Measurements from ENCODE around the gene KIAA0232.
A peak's percentile ranks its signal among the peaks of the same experiment; 100 is the strongest.
"Not testable (repeated sequence)": the region's sequence is repeated elsewhere in the genome, so short reads cannot be mapped to it uniquely, and the experiment has no call there.

Gene KIAA0232

DNA sequence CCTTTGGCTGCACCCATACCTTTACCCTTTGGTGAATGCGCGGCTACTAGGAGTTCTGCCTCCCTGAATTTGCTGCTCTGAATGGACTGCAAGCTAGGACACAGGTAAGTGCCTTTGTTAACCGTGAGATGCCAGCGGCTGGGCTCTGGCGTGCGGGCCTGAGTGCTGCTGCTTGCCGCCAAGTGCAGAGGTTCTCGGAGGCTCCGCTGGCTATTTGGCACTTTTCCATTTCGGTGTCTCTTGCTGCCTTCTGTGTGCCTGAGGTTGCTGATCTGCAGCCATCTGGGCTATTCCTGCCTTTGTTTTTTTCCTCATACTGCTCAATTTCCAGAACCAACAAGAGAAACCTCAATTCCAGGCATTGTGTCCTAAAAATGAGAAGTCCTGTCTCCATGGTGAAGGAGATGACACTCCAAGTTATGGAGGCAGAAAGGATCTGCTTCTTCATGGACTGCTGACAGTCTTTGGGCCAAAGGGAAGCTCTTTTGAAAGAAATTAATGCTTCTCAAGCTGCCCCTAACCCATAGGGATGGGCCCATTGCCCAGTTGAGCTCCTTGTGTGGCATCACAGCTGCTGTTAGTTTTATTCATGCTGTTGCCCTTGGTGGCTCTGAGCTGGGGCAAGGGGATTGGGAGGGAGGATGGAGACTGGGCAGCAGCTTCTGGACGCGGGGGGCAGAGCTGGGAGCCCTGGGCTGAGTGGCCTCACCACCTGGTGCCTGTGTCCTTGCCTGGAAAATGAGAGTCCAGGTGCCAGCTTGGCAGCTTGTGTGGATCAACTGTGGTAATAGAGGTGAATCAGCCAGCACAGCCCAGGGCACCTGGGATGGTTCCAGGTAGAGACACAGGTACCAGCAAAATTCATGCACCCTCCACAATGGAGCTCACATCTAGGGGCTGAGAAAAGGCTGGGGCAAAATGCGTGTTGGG, 123.3 kb downstream of the KIAA0232 start:
- DNase-seq (ENCODE audit: low spot score) = no peak

DNA sequence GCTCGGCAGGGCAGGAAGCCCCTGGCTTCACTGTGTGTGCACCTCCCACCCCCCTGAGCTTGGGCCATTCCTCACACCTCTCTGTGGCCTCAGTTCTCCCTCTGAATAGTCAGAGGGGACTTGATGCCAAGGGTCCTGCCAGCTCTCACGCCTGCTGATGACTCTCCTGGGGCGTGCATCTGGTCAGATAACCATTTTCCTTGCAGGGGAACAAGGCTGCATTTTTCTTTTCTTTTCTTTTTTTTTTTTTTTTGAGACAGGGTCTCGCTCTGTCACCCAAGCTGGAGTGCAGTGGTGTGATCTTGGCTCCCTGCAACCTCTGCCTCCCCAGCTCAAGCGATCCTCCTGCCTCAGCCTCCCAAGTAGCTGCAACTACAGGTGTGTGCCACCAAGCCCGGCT, 124.0 kb downstream of the KIAA0232 start:
- not testable (repeated sequence) for DNase-seq (ENCODE audit: low spot score)

DNA sequence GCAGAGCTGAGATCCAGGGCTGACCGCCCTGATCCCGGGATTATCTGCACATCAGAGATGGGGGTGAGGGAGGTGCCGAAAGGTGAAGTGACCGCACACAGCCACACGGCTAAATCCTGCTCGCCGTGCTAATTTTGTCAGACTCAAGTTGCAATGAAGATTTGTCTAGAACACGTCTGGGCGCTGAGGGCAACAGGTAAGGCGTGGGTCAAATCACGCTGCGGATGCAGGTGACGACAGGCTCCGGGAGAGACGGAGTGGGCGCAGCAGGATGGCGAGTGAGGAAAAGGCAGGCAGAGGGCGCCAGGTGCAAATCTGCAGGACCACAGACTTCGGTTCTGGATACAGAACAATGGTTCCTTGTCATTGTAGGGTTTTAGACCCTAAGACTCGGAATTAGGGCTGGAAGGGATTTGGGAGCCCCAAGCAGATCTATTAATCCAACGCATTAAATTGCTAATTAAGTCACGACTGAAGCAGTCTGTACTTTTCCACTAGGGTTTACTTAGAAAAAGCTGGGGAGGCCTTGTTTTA, 125.2 kb downstream of the KIAA0232 start:
- DNase-seq (ENCODE audit: low spot score) = peak; percentile 46

DNA sequence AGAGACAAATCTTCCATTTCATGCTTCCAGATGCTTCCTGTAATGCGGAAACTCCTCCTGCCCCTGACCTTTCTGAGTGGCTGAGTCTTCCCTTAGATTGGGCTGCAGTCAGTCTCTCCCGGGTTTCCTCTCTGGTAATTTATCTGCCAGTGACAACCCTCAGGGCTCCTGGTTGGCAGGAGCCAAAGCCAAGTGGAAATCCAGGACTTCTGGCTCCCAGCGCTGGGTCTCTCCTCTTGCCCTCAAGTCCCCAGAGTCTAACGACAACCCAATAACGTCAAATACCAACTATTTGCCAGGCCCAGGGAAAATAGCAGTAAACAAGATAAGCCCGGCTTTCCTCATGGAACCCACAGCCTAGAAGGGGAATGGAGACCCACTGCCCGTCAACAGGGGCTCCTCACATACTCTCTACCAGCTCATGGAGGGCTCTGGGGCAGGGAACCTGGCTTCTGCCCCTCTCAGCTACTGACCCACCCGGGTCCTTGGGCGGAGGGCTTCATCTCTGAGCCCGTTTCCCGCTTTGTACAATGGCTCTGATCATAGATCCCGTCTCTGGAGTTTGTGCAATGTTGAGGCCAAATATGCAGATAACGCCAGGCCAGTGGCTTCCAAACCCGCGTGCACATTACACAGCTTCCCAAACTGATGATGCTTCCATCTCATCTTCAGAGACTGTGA, 126.0 kb downstream of the KIAA0232 start:
- no peak for DNase-seq (ENCODE audit: low spot score)

DNA sequence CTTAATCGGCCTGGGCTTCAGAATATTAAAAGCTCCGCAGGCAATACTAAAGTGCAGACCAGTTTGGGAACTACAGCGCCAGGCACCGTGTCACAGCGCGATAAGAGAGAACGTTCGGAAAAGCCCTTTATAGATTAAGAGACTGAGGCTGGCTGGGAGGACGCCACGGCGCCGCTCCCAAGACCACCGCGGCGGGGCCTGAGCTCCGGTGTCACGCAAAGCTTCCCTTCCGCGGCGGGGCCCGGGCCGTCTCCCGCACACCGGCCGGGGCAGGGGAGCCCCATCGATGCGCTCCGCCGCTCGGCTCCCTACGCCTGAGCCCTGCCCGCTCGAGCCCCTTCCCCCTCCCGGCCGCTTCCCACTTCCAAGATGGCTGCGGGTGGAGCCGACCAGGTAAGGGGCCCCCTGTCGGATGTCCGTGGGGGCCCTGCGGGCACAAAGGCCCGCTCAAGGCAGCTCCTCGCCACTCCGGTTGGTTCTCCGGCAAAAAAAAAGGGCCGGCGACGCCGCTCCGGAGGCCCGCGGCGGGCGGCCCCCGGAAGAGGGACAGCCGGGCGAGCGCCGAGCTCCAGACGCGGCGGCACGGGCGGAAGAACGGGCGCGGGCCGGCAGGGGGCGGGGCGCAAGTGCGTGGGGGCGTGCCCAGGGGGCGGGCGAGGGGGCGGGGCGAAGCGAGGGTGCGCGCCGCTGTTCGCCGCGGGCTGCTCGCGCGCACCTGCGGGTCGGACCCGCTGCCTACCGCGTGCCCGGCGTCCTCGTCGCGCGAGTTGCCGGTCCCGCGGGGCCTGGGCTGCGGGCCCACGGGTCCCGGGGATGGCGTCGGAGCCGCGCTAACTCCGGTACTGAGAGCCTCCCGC, 126.8 kb downstream of the KIAA0232 start, which contains the start of gene TBC1D14:
Gene TBC1D14, plus strand, starts transcription at position 714 of the 857 bp plus-strand sequence. CDS start 13,564 bp downstream, outside the sequence.
- peak; percentile 98 for DNase-seq (ENCODE audit: low spot score)

DNA sequence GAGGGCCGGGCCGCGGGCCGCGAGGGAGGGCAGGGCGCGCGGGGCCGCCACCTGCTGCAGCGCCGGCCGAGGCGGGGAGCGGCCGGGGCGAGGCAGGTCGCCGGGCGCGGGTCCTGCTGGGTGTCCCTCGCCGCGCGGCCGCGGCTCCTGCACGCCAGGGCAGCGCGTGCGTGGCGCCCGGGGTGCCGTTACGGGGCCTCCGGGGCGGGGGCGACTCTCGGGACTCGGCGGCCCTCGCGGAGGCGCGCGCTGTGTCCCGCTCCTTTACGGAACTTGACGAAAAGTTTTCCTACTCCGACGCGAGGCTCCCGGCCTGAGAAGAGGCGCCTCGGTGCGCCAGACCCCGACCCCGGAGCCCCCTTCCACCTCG, 127.4 kb downstream of the KIAA0232 start:
- no peak for DNase-seq (ENCODE audit: low spot score)

DNA sequence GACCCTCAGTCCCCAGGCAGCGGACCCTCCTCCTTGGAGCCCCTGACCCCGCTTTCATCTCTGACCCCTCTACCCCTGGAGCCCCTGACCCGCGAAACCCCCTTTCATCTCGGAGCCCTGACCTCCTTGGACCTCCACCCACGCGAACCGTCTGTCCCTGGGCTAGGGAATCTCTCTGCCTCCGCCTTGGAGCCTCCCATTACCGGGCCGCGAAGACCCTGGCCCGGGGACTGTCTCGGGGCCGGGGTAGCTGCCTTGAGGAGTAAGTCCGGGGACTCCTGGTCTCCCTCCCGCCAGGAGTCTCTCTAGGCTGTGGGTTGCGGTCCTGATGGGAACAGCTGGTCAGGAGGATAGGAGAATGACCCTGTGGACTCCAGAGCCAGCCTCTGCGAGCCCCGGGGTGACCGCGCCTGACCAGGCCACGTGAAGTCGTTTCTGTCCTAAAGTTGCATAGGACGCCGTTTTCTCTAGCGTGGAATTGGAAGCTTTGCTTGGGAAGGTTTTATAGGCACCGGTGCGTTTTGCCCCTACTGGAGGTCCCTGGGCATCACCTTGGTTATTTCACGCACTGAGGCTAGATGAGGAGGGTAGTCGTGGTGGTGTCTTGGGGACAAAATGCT, 127.9 kb downstream of the KIAA0232 start:
- DNase-seq (ENCODE audit: low spot score) = peak; percentile 34

DNA sequence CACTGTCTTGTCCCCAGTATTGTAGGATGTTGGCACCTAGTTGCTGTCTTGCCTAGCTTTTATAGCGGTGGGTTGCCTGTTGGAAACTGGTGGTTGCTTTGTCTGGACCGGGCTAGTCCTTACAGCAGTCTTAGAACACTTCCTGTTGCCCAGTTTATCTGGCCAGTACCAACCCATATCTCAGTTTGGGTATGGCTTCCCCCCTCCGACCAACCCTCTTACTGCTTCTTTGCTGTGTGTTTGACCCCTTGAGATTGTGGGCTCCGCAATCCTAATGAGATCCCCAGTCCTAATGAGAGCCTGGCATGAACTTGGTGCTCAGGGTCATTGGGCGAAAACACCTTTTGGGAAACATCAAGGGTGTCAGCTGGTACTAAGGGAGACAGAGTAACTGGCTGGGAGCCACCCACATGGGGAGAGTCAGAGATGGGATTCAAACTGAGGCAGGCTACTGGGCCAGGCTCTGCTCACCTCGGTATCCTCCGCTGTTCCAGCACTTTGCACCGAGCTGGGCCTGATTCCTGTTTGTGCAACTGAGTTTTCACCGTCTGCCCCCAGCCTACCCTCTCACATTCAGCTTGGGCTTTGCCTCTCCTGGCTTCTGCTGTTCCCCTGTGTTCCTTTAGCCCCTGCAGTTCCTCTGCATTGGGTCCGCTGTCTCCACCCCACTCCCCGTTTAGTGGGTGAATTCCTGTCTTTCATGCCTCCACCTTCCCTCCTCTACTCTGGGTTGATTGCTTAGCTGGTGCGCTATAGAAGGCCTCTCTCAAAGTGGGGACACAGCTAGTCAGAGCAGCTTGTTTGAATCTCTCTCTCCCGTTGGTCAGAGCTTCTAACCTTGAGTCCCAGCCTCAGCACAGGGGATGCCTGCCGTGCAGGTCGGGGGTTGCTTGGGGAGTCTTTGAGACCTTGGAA, 128.7 kb downstream of the KIAA0232 start:
- DNase-seq (ENCODE audit: low spot score) = no peak

DNA sequence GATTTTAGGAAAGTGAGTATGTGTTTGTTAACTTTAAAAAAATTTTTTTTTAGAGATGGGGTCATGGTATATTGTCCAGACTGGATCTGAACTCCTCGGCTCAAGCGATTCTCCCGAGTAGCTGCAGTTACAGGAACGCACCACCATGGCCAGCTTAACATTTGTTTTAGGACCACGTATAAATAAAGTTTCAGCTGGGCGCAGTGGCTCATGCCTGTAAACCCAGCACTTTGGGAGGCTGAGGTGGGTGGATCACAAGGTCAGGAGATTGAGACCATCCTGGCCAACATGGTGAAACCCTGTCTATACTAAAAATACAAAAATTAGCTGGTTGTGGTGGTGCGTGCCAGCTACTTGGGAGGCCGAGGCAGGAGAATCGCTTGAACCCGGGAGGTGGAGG, 129.4 kb downstream of the KIAA0232 start:
- DNase-seq (ENCODE audit: low spot score) = not testable (repeated sequence)

DNA sequence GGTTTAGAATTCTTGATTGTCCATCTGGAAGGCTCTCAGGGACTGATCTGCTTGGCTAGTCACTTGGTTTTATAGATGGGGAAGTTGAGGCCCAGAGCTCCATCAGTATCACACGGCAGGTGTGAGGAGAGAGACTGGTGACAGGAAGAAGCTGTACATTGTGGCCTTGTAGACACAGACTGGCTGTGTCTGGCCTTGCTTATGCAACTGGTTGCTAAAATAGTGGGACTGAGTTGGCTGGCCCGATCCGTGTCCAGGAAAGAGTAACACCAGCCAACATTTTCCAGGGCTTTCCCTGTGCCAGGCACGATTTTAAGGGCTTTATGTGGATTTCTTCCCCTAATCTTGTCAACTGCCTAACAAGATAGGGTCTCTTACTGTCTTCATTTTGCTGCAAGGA, 129.9 kb downstream of the KIAA0232 start:
- DNase-seq (ENCODE audit: low spot score) = no peak

DNA sequence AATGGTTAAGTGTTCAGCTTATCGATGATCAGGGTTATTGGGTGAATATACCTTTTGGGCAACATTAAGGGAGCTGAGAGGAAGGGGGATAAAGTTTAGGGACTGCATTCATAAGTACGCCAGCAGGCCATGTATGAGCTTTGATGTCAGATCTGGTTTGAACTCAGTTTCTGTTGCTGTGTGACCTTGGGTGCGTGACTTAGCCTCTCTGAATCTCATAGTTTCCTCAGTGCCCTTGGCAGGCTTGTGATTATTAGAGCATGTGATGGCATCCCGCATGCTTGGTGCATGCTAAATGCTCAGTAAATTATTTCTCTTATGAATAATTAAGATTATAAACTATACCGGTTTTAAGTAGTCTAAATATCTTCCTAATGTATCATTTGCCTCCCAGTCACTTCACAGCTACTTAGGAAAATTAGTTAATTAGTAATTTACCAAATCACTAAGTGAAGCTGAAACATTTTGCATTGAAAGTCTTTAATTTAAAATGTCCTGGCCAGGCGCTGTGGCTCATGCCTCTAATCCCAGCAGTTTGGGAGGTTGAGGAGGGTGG, 130.9 kb downstream of the KIAA0232 start:
- no peak for DNase-seq (ENCODE audit: low spot score)

DNA sequence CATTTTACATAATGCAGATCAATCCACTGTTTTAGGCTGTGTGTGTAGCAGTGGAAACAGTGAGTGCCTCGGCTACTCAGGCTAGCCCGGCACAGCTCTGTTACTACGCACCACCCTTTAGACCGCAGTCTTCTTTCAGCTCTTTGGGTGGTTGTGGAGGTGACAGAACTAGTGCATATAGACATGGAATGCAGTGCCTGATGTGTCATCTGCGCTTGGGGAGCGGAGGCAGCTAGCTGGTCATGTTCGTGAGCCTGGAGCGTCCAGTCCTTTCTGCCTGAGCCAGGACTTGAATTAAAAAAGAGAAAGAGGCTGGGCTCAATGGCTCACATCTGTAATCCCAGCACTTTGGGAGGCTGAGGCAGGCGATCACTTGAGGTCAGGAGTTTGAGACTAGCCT, 131.9 kb downstream of the KIAA0232 start:
- DNase-seq (ENCODE audit: low spot score) = no peak

DNA sequence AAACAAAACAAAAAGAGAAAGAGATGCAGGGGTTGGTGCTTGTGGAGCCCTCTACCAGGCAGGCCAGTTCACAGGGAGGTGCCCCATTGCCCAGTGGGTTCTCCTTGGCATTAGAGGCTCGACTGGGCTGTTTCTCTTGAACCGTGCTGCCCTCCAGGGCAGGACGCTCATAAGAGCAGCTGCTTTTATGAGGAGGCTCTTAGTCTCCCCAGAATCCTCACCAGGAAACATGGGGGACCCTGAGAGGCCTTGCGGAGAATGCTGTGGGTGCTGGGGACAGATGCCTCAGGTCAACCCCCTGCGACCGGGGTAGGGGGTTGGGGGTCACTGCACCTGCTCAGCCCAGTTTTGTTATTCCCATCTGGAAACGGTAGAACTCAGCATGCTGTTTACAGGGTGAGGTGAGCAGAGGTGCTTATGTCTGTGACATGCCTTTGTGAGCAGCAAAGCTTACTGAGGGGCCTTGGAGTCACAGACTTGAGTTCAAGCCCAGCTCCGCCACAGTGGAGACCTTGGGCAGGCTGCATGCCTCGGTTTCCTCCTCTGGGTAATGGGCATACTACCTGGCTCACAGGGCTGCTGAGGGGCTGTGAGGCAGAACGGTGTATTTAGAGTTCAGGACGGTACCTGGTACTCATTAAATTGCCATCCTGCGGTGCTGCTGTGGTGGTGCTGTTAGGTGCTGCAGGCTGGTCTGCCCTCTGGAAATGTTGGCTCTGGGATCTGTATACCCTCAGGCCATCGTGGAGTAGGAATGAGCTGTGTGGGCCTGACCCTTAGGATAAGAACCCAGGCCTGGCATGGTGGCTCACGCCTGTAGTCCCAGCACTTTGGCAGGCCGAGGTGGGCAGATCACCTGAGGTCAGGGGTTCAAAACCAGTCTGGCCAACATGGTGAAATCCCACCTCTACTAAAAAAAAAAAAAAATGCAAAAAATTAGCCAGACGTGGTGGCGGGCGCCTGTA, 132.8 kb downstream of the KIAA0232 start:
- no peak for DNase-seq (ENCODE audit: low spot score)

DNA sequence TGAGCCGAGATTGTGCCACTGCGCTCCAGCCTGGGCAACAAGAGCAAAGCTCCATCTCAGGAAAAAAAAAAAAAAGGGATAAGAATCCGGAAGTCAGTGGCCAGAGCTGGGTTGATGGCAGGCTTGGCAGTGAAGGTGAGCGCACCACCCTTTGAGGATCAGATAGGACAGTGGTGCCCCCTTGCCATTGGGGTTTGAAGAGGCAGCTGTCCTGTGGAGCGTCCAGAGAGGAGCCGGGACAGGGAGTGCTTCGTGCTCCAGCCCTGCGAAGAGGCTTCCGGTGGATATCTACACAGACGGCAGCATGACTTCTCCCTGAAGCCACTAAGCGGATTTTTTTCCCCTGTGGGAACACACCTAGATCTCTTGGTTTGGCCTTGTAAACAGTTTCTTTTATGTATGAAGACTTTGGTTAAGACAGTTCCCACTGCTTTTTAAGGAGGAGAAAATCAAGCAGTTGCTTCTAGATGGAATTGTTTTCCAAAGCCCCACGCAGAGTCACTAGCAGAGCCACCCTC, 133.6 kb downstream of the KIAA0232 start:
- no peak for DNase-seq (ENCODE audit: low spot score)

DNA sequence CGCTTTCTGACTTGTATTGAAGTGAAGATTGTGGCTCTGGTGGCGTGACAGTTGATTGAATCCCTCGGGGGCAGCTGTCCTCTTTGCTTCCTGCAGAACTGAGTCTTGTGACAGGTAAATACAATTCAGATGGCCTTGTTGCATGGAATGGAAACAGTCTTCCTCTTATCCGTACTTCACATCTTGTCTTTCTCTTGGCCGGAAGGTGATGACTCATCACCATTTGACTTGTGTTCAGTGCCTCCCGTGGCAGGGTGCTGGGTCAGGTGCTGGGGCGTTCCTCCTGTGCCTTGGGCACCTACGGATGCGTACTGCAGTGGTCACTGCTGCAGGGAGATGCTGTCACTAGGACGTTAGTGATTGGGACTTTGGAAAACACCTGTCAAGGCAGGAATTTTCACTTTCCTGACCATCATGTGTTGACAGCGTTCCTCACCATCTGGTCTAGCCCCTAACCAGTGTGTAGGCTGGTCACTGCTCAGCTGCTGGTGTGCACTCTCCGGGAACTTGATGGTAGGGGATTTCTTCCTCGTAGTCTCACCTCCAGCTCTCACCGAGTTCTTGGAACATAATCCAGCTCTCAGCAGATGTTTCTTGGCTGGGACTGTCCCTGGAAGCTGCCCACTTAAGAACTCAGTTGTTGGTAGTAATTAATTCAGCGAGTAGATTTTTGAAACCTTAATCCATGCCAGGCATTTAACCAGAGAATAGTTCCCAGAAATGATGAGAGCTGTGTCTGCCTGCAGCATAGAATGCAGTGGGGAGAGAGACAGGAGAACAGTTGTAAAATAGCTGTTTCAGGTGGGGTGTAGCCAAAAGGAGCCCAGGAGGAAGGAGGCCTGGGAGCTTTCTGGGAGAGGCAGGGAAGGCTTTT, 134.3 kb downstream of the KIAA0232 start:
- DNase-seq (ENCODE audit: low spot score) = no peak

DNA sequence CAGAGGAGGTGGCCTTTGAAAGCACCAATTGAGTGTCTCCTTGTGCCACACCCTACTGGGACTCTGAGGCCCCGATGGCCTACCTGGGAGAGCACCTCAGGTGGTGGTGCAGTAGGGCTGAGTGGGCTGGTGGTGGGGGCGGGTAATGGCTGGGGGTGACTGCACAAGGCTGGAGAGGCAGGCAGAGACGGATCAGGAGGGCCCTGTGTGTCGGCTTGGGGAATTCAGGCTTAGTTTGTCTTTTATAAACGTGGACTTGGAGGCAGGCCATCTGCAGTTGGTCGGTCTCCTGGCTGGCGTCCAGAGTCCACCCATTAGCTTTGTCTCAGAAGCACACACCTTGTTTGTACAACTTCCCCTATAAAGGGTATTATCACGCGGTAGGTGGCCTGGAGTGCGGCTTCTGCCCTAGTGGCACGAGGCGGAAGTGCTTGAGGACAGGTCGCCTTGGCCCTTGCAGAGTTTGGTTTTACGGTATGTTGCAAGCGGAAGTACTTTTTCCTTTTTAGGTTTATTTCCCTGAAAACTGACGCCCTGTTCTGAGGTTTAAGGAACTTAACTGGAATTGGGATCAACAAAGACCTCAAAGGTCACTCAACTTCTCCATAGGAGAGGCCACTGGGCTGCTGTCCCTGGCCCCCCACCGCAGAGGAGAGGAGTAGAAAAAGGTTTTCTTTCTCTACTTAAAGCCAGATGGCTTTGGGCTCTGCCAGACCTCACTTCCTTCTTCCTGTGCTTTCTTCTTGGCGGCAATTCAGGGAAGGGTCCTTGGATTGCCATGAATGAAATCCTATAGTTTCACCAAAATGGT, 135.1 kb downstream of the KIAA0232 start:
- DNase-seq (ENCODE audit: low spot score) = no peak

DNA sequence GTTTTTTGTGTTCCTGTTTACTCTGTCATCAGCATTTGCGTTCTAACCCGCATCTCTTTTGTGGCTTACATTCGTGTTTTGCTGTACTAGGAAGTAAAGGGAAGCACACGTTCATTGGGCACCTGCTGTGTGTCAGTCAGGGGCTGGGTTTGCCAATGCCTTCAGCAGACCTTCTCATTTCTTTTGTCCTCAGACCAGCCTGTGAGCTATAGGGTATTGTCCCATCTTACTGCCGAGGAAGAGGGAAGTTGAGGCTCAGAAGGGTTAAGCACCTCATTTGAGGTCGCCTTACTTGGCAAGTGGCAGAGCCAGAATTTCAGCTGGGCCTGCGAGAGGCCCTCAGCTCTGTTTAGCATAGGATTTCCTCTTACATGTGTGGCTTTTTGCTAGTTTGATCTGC, 135.8 kb downstream of the KIAA0232 start:
- DNase-seq (ENCODE audit: low spot score) = no peak
